Suprapubic skin (tissue), 4 donors: ENCODE measurements around the gene TYSND1.

Experiments
- CTCF ChIP-seq, 2 donors: fragments of 200-600 bp in 1 of 2; fragments of 450-650 bp in 1 of 2; sonication (generic) in 1 of 2; IDR thresholded peaks; one replicate each; pipeline ENCODE4 v1.5.1; 2016 to 2019; ENCODE audit warnings: antibody characterized with exemption in 2 of 2, mild to moderate bottlenecking in 1 of 2, moderate library complexity in 1 of 2
- EP300 ChIP-seq: sonication (generic); formaldehyde crosslinking; IDR thresholded peaks from one replicate; pipeline ENCODE4 v1.6.1; 2017; ENCODE audit warnings: antibody characterized with exemption
- POLR2A ChIP-seq, 2 donors: fragments of 450-650 bp; IDR thresholded peaks; one replicate each; pipeline ENCODE4 v1.6.1; 2017; ENCODE audit warnings: antibody characterized with exemption in 2 of 2, mild to moderate bottlenecking in 2 of 2, moderate library complexity in 2 of 2
- POLR2AphosphoS5 ChIP-seq, 3 donors: sonication (generic); formaldehyde crosslinking; IDR thresholded peaks; one replicate each; pipeline ENCODE4 v1.6.1; 2017; ENCODE audit warnings: antibody characterized with exemption in 3 of 3

- TF ChIP-seq EP300 = no peak
- TF ChIP-seq CTCF (IDR thresholded peaks at IDR 0.05) = no peak
- no peak for TF ChIP-seq POLR2AphosphoS5 (IDR thresholded peaks at IDR 0.05)
- TF ChIP-seq POLR2A (IDR thresholded peaks at IDR 0.05) = no peak
These were observed 50.3 kb downstream of the TYSND1 start for GRCh38 chr10:70096016-70096704.
